Measurements from ENCODE around the gene SSR3. TPM values are rescaled to one million over a fixed set of nuclear protein-coding genes. Genes with fewer than 3 reads are reported as not detected.
A peak's percentile ranks its signal among the peaks of the same experiment; 100 is the strongest.

SSR3 gene
- total and polyA plus RNA-seq, 9 of the 15 experiments (the other 6 are each of a cell fraction or from before 2014, with no cell fraction given): 104 to 464 (median 307) TPM

- TF ChIP-seq, protein P1, sequence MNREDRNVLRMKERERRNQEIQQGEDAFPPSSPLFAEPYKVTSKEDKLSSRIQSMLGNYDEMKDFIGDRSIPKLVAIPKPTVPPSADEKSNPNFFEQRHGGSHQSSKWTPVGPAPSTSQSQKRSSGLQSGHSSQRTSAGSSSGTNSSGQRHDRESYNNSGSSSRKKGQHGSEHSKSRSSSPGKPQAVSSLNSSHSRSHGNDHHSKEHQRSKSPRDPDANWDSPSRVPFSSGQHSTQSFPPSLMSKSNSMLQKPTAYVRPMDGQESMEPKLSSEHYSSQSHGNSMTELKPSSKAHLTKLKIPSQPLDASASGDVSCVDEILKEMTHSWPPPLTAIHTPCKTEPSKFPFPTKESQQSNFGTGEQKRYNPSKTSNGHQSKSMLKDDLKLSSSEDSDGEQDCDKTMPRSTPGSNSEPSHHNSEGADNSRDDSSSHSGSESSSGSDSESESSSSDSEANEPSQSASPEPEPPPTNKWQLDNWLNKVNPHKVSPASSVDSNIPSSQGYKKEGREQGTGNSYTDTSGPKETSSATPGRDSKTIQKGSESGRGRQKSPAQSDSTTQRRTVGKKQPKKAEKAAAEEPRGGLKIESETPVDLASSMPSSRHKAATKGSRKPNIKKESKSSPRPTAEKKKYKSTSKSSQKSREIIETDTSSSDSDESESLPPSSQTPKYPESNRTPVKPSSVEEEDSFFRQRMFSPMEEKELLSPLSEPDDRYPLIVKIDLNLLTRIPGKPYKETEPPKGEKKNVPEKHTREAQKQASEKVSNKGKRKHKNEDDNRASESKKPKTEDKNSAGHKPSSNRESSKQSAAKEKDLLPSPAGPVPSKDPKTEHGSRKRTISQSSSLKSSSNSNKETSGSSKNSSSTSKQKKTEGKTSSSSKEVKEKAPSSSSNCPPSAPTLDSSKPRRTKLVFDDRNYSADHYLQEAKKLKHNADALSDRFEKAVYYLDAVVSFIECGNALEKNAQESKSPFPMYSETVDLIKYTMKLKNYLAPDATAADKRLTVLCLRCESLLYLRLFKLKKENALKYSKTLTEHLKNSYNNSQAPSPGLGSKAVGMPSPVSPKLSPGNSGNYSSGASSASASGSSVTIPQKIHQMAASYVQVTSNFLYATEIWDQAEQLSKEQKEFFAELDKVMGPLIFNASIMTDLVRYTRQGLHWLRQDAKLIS (CRISPR knock-in tag; IDR thresholded peaks at IDR 0.05): no peak
- TF ChIP-seq KLF6 (CRISPR knock-in tag; IDR thresholded peaks at IDR 0.05; ENCODE audit: borderline replicate concordance): no peak; the same call in 1 of the 2 replicates
- TF ChIP-seq, protein P2, sequence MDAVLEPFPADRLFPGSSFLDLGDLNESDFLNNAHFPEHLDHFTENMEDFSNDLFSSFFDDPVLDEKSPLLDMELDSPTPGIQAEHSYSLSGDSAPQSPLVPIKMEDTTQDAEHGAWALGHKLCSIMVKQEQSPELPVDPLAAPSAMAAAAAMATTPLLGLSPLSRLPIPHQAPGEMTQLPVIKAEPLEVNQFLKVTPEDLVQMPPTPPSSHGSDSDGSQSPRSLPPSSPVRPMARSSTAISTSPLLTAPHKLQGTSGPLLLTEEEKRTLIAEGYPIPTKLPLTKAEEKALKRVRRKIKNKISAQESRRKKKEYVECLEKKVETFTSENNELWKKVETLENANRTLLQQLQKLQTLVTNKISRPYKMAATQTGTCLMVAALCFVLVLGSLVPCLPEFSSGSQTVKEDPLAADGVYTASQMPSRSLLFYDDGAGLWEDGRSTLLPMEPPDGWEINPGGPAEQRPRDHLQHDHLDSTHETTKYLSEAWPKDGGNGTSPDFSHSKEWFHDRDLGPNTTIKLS (IDR thresholded peaks at IDR 0.05; ENCODE audit: borderline replicate concordance, low read depth): no peak
- peak; percentile 41 for TF ChIP-seq CBFA2T2 (conservative IDR thresholded peaks at IDR 0.05)
- TF ChIP-seq ZNF165 (CRISPR knock-in tag; IDR thresholded peaks at IDR 0.05; ENCODE audit: borderline replicate concordance): no peak
- no peak for TF ChIP-seq MYNN (IDR thresholded peaks at IDR 0.05)
- no peak for TF ChIP-seq MYNN (CRISPR knock-in tag; IDR thresholded peaks at IDR 0.05)
- no peak for TF ChIP-seq MED1 (CRISPR knock-in tag; IDR thresholded peaks at IDR 0.05; ENCODE audit: borderline replicate concordance)
- TF ChIP-seq POLR2AphosphoS5 (IDR thresholded peaks at IDR 0.05; ENCODE audit: control insufficient read depth, insufficient read depth, low read depth, low read length): no peak
- TF ChIP-seq SIN3A (IDR thresholded peaks at IDR 0.05; ENCODE audit: borderline replicate concordance in 2 of 2, control insufficient read depth in 1 of 2, low read depth in 2 of 2, low read length in 2 of 2): no peak
- TF ChIP-seq RFX7 (CRISPR knock-in tag; IDR thresholded peaks at IDR 0.05): no peak
- TF ChIP-seq ZNF695 (CRISPR knock-in tag; IDR thresholded peaks at IDR 0.05): no peak
- TF ChIP-seq ZNF174 (CRISPR knock-in tag; IDR thresholded peaks at IDR 0.05): no peak
- TF ChIP-seq PHF8 (IDR thresholded peaks at IDR 0.05; ENCODE audit: borderline replicate concordance, low read length): no peak
- TF ChIP-seq POLR2B (IDR thresholded peaks at IDR 0.05; ENCODE audit: low read depth, partially characterized antibody): no peak
- no peak for TF ChIP-seq ARNT (IDR thresholded peaks at IDR 0.05)
- TF ChIP-seq ZNF140 (CRISPR knock-in tag; IDR thresholded peaks at IDR 0.05): no peak
- no peak for TF ChIP-seq ZBTB8A (IDR thresholded peaks at IDR 0.05; ENCODE audit: partially characterized antibody)
- no peak for TF ChIP-seq HOMEZ (CRISPR knock-in tag; IDR thresholded peaks at IDR 0.05)
- TF ChIP-seq ZNF655 (CRISPR knock-in tag; IDR thresholded peaks at IDR 0.05): no peak
- TF ChIP-seq ZNF274 (IDR thresholded peaks at IDR 0.05; ENCODE audit: borderline replicate concordance, low read depth, low read length): no peak
Measured at GRCh38 chr3:156579427-156579851, 24.5 kb upstream of the SSR3 start (continued).
